Raji (cell line): ENCODE results near the gene F7.

ENCODE experiments used
- POLR2A ChIP-seq: IDR thresholded peaks from 2 replicates; pipeline ENCODE4 v1.6.1; 2011; ENCODE audit warnings: low read depth, low read length, control low read depth; ENCODE audit not compliant: insufficient read depth

F7 gene

DNA sequence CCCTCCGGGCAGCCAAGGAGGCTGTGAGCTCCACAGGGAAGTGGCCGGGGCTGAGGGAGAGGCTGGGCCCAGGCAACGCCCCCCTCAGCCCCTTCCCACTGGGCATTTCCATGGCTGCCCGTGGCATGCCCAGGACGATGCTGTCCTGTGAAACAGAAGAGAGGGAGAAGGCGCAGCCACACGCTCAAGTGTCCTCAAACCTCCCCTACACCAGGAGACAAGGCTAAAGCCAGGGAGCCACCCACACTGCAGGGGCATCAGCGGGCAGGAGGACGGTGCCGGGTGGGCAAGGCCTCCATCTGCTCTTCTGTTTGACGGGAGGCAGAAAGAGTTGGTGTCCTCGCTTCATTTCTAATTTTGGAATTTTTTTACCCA lies 38.7 kb downstream of the F7 start:
- no peak for TF ChIP-seq POLR2A

GRCh38 chr13:113145496-113145895 lies 39.9 kb downstream of the F7 start:
- no peak for TF ChIP-seq POLR2A

DNA sequence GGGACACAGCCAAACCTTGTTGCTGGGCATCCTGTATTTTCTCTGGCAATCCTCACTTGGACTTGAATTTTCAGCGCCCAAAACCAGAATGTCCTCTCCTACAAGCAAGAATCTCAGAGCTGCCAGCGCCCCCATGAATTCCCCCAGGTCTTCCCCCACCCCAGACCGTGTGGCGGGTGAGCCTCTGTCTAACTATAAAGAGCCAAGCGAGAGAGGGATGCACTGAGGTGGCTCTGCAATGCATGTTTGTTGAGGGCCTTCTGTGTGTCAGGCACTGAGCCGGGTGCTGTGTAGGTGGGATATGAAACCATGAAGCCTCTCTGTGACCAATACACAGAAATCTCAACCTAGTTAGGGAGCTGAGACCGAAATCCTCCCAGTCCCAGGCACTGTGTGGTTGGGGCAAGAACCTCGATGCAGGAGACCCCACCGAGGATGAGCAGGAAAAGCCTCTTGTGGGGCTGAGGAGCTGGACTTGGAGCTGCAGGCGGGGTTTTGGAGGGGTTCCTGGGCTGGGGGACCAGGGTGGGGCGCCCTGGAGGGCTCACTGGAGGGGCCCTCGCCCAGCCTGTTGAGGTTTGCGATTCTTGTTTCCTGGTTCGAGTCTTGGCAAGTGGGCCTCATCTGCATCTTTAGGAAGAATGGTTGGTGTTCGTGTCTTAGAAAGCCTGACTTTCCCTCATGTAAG lies 40.5 kb downstream of the F7 start:
- no peak for TF ChIP-seq POLR2A

- no peak for TF ChIP-seq POLR2A
These were observed 41.2 kb downstream of the F7 start for GRCh38 chr13:113146750-113147149.

DNA sequence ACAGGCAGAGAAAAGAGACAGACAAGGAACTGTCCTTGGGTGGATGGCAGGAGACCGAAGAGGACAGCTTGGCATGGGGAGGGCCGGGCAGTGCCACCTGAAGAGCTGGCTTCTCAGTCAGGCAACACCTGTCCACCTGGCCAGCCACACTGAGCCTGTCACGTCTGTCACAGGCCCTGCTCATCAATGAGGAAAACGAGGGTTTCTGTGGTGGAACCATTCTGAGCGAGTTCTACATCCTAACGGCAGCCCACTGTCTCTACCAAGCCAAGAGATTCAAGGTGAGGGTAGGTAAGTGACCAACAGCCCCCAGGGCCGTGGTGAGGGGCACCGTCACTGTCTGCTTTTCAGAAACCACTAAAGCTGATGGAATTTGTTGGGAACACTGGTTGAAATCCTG lies 41.6 kb downstream of the F7 start:
- no peak for TF ChIP-seq POLR2A

GRCh38 chr13:113148407-113148806 lies 42.8 kb downstream of the F7 start:
- no peak for TF ChIP-seq POLR2A

GRCh38 chr13:113148940-113149503 lies 43.4 kb downstream of the F7 start:
- no peak for TF ChIP-seq POLR2A

DNA sequence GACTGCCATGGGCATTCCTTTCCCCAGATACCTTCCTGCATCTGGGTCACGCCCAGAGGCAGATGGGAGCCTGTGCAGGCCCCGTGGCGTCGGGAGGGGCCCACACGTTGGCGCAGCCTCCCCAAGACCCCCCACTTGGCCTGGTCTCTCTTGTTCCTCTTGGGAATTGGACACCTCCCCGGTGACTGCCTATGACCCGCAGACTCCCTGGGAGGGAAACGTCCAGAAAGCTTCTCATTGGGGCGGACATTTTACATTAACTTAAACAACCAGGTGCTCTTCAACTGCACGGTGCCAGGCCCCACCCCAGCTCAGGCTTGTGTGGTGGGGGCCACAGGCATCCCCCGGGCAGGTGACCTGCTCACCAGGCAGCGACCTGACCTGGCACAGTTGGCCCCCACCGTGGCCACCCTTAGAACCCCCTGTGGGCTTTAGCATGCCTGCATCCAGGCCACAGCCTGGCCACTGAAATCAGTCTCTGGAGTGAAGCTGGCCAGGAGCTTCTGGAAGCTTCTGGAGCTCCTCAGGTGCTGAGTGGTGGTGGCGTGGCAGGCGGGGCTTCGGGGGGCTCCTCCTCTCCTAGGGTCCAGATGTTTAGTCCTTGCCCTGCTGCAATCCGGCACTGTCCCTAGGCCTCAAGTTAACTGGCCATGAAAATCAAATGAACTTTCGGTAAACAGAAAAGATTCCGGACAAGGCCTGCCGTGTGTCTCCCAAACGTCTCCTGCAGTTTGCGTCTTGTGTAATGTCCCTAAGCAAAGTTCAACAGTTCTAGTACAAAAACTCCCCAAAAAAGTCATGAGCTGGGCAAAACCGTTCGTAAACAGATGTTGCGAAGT lies 44.3 kb downstream of the F7 start:
- TF ChIP-seq POLR2A, result no peak

- no peak for TF ChIP-seq POLR2A
These were observed 45.2 kb downstream of the F7 start for GRCh38 chr13:113150550-113151365.

- TF ChIP-seq POLR2A, result no peak
These were observed 46.4 kb downstream of the F7 start for GRCh38 chr13:113151745-113152690.

DNA sequence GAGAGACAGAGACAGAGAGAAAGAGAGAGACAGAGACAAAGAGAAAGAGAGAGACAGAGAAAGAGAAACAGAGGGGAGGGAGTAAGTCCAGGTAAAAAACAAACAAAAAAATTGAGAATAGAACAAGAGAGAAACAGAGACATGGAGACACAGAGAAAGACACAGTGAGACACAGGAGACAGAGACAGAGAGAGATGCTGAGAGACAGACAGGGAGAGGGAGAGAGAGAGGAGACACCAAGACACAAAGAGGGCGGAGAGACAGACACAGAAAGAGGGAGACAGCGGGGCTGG lies 47.0 kb downstream of the F7 start:
- no peak for TF ChIP-seq POLR2A

GRCh38 chr13:113152984-113153809 lies 47.6 kb downstream of the F7 start:
- no peak for TF ChIP-seq POLR2A
